Upper lobe of left lung (tissue), 4 donors: Measurements from ENCODE around the gene TCF7L1.

ENCODE experiments used
- CTCF ChIP-seq, 6 experiments: fragments of 450-650 bp in 4 of 6; fragments of 200-600 bp in 2 of 6; sonication (generic) in 2 of 6; IDR thresholded peaks; one replicate each; pipeline ENCODE4 v1.5.1; 2016 to 2019; ENCODE audit warnings: antibody characterized with exemption in 6 of 6
- POLR2A ChIP-seq, 4 donors: fragments of 450-650 bp; IDR thresholded peaks; one replicate each; pipeline ENCODE4 v1.5.1; 2016 to 2017; ENCODE audit warnings: antibody characterized with exemption in 4 of 4, mild to moderate bottlenecking in 2 of 4
- POLR2AphosphoS5 ChIP-seq, 2 donors: sonication (generic); formaldehyde crosslinking; IDR thresholded peaks; one replicate each; pipeline ENCODE4 v1.5.1; 2017; ENCODE audit warnings: antibody characterized with exemption in 2 of 2

GRCh38 chr2:85137156-85137555 lies 4.0 kb downstream of the TCF7L1 start:
- TF ChIP-seq CTCF (IDR thresholded peaks at IDR 0.05) = no peak
- no peak for TF ChIP-seq POLR2AphosphoS5 (IDR thresholded peaks at IDR 0.05)
- TF ChIP-seq POLR2A (IDR thresholded peaks at IDR 0.05) = no peak
